Cardiac fibroblast (primary cell): ENCODE data around the gene CD101.

ENCODE experiments used
- DNase-seq, 2 donors: peaks; one replicate each; pipeline versions ENCODE4 v3.0.0 to v3.0.0-alpha.2; 2010; ENCODE audit warnings: low read depth in 2 of 2
- H3K4me3 ChIP-seq, 2 donors: replicated peaks in 1 of 2; 1 replicate in 1 of 2; 2 replicates in 1 of 2; pipeline ENCODE4 v1.5.1; 2011; ENCODE audit warnings: low read depth in 2 of 2, low read length in 2 of 2, mild to moderate bottlenecking in 2 of 2, moderate library complexity in 1 of 2
- TF ChIP-seq, protein P1 (sequence below): IDR thresholded peaks from one replicate; pipeline ENCODE4 v1.5.1; 2011; ENCODE audit warnings: low read depth, mild to moderate bottlenecking, low read length, inconsistent platforms

Gene CD101

DNA sequence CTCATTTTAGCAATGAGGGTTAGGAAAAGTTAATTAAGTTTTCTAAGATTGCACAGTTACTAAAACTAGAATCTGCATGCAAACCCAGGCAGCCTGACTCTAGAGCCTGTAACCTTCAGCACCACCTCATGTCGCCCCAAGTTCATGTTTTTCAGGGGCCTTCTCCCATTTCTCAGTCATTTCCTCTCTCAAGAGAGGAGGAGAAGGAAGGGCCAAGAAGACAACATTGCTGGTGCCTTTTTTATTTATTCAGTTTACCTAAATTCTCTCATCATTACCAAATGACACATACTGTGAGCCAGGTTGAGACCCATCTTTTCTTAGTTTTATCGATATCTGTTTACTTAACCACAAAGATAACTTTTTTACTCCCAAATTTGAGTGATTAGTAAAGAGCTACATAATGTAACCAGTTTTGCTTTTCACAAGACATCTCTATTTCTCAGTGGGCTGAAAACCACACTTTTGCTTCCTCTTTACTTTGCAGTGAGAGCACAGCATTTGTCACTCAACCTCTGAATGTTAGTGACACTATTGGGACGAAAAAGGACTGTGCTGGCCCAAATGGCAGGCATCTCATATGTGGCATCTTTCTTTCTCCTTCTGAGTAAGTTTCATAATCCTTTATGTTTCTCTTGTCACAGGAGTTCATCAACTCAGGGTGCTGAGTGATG, at the start of gene CD101:
CD101 (plus strand) TSS at position 507 of the 674 bp plus-strand sequence; CDS start at position 565, 58 bp downstream.
- DNase-seq = no peak

GRCh38 chr1:116952738-116953275, 48.8 kb upstream of the CD101 start:
- DNase-seq = no peak
- no peak overlapping the region for H3K4me3 ChIP-seq
- TF ChIP-seq, protein P1, sequence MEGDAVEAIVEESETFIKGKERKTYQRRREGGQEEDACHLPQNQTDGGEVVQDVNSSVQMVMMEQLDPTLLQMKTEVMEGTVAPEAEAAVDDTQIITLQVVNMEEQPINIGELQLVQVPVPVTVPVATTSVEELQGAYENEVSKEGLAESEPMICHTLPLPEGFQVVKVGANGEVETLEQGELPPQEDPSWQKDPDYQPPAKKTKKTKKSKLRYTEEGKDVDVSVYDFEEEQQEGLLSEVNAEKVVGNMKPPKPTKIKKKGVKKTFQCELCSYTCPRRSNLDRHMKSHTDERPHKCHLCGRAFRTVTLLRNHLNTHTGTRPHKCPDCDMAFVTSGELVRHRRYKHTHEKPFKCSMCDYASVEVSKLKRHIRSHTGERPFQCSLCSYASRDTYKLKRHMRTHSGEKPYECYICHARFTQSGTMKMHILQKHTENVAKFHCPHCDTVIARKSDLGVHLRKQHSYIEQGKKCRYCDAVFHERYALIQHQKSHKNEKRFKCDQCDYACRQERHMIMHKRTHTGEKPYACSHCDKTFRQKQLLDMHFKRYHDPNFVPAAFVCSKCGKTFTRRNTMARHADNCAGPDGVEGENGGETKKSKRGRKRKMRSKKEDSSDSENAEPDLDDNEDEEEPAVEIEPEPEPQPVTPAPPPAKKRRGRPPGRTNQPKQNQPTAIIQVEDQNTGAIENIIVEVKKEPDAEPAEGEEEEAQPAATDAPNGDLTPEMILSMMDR = no peak

More for the DNA sequence above, at the start of gene CD101:
- TF ChIP-seq, protein P1 = no peak
- no peak within 1 kb of the TSS for H3K4me3 ChIP-seq

DNA sequence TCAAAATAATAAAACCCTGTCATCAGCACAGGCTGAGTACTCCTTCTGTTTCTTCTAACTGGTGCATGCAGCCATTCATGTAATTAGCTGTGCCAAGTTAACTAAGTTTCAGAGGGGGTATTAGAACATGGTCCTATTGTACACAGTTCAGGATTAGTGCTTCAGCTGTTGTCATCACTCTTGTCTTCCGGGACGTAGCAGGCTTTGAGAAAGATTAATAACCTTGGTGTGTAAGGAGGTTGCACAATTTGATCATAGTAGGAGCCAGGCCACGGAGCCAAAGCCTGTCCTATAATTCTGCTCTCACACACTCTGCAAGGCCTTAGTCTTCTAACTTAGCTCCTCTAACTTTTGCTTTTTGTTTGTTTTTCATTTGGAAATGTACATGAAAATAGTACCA, 47.1 kb upstream of the CD101 start:
- TF ChIP-seq, protein P1 = no peak
- DNase-seq = peak; percentile 31 to 82
- no peak overlapping the region for H3K4me3 ChIP-seq

DNA sequence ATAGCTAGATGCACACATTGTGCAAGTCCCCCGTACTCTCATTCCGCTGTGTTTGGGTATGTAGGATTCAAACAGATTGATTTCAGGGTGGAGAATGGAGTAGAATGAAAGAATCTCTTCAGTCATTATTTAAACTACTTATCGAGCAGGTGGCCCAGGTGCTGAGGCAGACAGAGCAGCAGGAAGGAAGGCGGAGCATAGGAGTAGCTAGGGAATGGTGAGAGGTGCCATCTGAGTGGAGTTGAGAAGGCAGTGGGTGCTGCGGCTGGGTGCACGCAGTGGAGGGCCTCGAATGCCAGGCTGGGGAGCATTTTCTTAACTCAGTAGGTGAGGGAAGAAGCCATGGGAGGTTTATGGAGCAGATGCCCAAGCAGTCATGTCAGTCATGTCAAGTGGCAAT, 45.2 kb upstream of the CD101 start:
- TF ChIP-seq, protein P1 = no peak
- DNase-seq = no peak
- no peak overlapping the region for H3K4me3 ChIP-seq

DNA sequence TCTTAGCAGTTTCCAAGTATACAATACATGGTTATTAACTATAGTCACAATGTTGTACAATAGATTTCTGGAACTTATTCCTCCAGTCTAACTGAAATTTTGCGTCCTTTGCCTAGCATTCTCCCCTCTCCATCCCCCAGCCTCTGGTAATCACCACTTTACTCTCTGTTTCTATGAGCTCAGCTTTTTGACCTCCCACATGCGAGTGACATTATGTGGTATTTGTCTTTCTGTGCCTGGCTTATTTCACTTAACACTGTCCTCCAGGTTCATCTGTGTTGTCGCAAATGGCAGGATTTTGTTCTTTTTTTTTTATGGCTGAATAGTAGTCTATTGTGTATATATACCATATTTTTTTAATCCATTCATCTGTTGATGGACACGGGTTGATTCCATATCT, 43.9 kb upstream of the CD101 start:
- DNase-seq = no peak
- H3K4me3 ChIP-seq = no peak overlapping the region
- TF ChIP-seq, protein P1 = no peak

DNA sequence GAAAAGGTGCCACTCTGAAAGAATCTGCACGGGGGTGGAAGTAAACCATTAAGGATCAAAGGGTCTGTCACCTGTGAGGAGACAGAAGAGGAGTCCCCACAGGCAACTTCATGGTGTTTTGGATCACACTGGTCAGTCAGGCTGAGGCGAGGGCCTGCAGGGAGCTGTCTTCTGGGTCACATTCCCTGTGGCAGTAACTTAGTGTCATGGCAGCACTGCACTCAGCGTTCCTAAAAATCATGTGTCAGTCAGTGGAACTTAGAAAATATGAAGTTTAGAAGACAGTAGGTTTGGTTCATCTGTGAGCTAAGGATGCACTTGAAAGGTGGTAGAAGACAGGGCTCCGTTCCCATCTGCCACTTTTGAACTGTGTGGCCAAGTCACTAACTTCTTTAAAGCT, 43.5 kb upstream of the CD101 start:
- no peak for DNase-seq
- TF ChIP-seq, protein P1 = no peak

More for the DNA sequence above, 43.5 kb upstream of the CD101 start:
- H3K4me3 ChIP-seq = no peak overlapping the region
